Neural cell (in vitro differentiated cells): ENCODE results near the gene ANKRD45. TPM values are rescaled to one million over a fixed set of nuclear protein-coding genes. Genes with fewer than 3 reads are reported as not detected.
"Not testable (repeated sequence)": the region's sequence is repeated elsewhere in the genome, so short reads cannot be mapped to it uniquely, and the experiment has no call there.

Source experiments
- H2AFZ ChIP-seq: fragments of 200-600, 300-800 bp; sonication (generic), shearing (Covaris generic); 2 replicates; pipeline ENCODE4 v1.6.0; 2014; ENCODE audit warnings: low read depth, mild to moderate bottlenecking, antibody characterized with exemption, low read length, moderate library complexity
- H3F3A ChIP-seq: fragments of 200-600 bp; shearing (Covaris generic); 2 replicates; pipeline ENCODE4 v1.6.1; 2016; ENCODE audit warnings: mild to moderate bottlenecking, moderate library complexity, mixed read lengths, antibody characterized with exemption, low read length; ENCODE audit not compliant: insufficient read depth, poor library complexity, severe bottlenecking
- H3K27ac ChIP-seq: fragments of 200-600, 300-800 bp; sonication (generic), shearing (Covaris generic); 2 replicates; pipeline ENCODE4 v1.5.1; 2014; ENCODE audit warnings: mild to moderate bottlenecking, low read length, moderate library complexity
- H3K27me3 ChIP-seq: fragments of 300-800, 200-600 bp; sonication (generic), shearing (Covaris generic); 2 replicates; pipeline ENCODE4 v1.6.0; 2014; ENCODE audit warnings: mild to moderate bottlenecking, low read depth, low read length, moderate library complexity; ENCODE audit not compliant: insufficient read depth
- H3K36me3 ChIP-seq: fragments of 300-800, 200-600 bp; sonication (generic), shearing (Covaris generic); 2 replicates; pipeline ENCODE4 v1.5.1; 2014; ENCODE audit warnings: mild to moderate bottlenecking, antibody characterized with exemption, low read length, moderate library complexity; ENCODE audit not compliant: insufficient read depth
- H3K4me2 ChIP-seq: fragments of 300-800, 200-600 bp; sonication (generic), shearing (Covaris generic); 2 replicates; pipeline ENCODE4 v1.6.0; 2014; ENCODE audit warnings: mild to moderate bottlenecking, low read length
- H3K4me3 ChIP-seq: fragments of 300-800, 200-600 bp; sonication (generic), shearing (Covaris generic); 2 replicates; pipeline ENCODE4 v1.5.1; 2014; ENCODE audit warnings: mild to moderate bottlenecking, low read length, moderate library complexity
- H3K79me2 ChIP-seq: fragments of 200-600 bp; shearing (Covaris generic); replicated peaks from 2 replicates; pipeline ENCODE4 v1.6.0; 2014; ENCODE audit warnings: mild to moderate bottlenecking, low read length, moderate library complexity; ENCODE audit not compliant: insufficient read depth
- H3K9ac ChIP-seq: fragments of 300-800, 200-600 bp; sonication (generic), shearing (Covaris generic); 2 replicates; pipeline ENCODE4 v1.6.1; 2016; ENCODE audit warnings: mild to moderate bottlenecking, low read length, mixed read lengths
- H3K9me2 ChIP-seq: fragments of 200-600 bp; shearing (Covaris generic); 2 replicates; pipeline ENCODE4 v1.6.1; 2016; ENCODE audit warnings: mild to moderate bottlenecking, low read length, mixed read lengths; ENCODE audit not compliant: insufficient read depth
- H3K9me3 ChIP-seq: fragments of 200-600, 300-800 bp; sonication (generic), shearing (Covaris generic); 2 replicates; pipeline ENCODE4 v1.6.1; 2016; ENCODE audit warnings: mild to moderate bottlenecking, mixed run types, low read length, moderate library complexity, mixed read lengths
- H4K20me1 ChIP-seq: fragments of 200-600 bp; shearing (Covaris generic); 2 replicates; pipeline ENCODE4 v1.6.1; 2016; ENCODE audit warnings: mild to moderate bottlenecking, mixed run types; ENCODE audit not compliant: insufficient read depth
- CTCF ChIP-seq: fragments of 450-650 bp; IDR thresholded peaks from 2 replicates; pipeline ENCODE4 v1.5.1; 2014; ENCODE audit warnings: antibody characterized with exemption, mild to moderate bottlenecking, moderate library complexity; ENCODE audit not compliant: poor library complexity, severe bottlenecking
- EP300 ChIP-seq: fragments of 450-650 bp; conservative IDR thresholded peaks from 2 replicates; pipeline ENCODE4 v1.6.1; 2014; ENCODE audit warnings: antibody characterized with exemption, mild to moderate bottlenecking, moderate library complexity; ENCODE audit not compliant: poor library complexity, severe bottlenecking
- EZH2 ChIP-seq: fragments of 200-600, 300-800 bp; shearing (Covaris generic), sonication (generic); IDR thresholded peaks from 2 replicates; pipeline ENCODE4 v1.6.1; 2014; ENCODE audit warnings: antibody characterized with exemption, low read length, borderline replicate concordance, mild to moderate bottlenecking; ENCODE audit not compliant: insufficient read depth, poor library complexity, severe bottlenecking
- MXI1 ChIP-seq: fragments of 450-650 bp; conservative IDR thresholded peaks from 2 replicates; pipeline ENCODE4 v1.6.1; 2014; ENCODE audit warnings: antibody characterized with exemption, mild to moderate bottlenecking; ENCODE audit not compliant: poor library complexity, severe bottlenecking
- POLR2AphosphoS5 ChIP-seq: IDR thresholded peaks from 2 replicates; pipeline ENCODE4 v1.6.1; 2012
- RAD21 ChIP-seq: fragments of 450-650 bp; conservative IDR thresholded peaks from 2 replicates; pipeline ENCODE4 v1.6.1; 2014; ENCODE audit warnings: antibody characterized with exemption, mild to moderate bottlenecking, moderate library complexity
- REST ChIP-seq: IDR thresholded peaks from 2 replicates; pipeline ENCODE4 v1.6.1; 2012; ENCODE audit warnings: borderline replicate concordance
- SMC3 ChIP-seq: fragments of 450-650 bp; conservative IDR thresholded peaks from 2 replicates; pipeline ENCODE4 v1.6.1; 2014; ENCODE audit warnings: antibody characterized with exemption, mild to moderate bottlenecking, moderate library complexity; ENCODE audit not compliant: poor library complexity
- TAF1 ChIP-seq: IDR thresholded peaks from 2 replicates; pipeline ENCODE4 v1.6.1; 2012; ENCODE audit warnings: low read depth
- polyA plus RNA-seq: library from polyadenylated mRNA; depleted of rRNA; stranded (reverse); fragments of >200 nt; gene quantifications from 2 replicates; pipeline ENCODE4 v1.2.3, GENCODE V29; 2014

The ANKRD45 gene
- polyA plus RNA-seq, 1 donor from 2014 or later, result 8.7 TPM

- H3K36me3 ChIP-seq, result no peaks in the 10 kb centered on the region
- H4K20me1 ChIP-seq, result no peaks in the 10 kb centered on the region
- H3F3A ChIP-seq, result no peaks in the 10 kb centered on the region
- no peak for TF ChIP-seq MXI1
- no peak for TF ChIP-seq REST
- no peak for TF ChIP-seq EP300
- TF ChIP-seq TAF1, result no peak
- TF ChIP-seq RAD21, result no peak
- no peak for TF ChIP-seq EZH2
- TF ChIP-seq SMC3, result no peak
- TF ChIP-seq CTCF, result no peak
- no peak for TF ChIP-seq POLR2AphosphoS5
- no peak overlapping the region for H3K4me2 ChIP-seq
- no peak overlapping the region for H2AFZ ChIP-seq
- H3K79me2 ChIP-seq, result no peaks in the 10 kb centered on the region
- no peak overlapping the region for H3K4me3 ChIP-seq
- no peaks in the 10 kb centered on the region for H3K9me3 ChIP-seq
- no peak overlapping the region for H3K27ac ChIP-seq
- H3K9ac ChIP-seq, result no peak overlapping the region
- no peaks in the 10 kb centered on the region for H3K9me2 ChIP-seq
- H3K27me3 ChIP-seq, result no peaks in the 10 kb centered on the region
Observed at GRCh38 chr1:173705117-173705516, 35.5 kb upstream of the ANKRD45 start.

- H3K27me3 ChIP-seq, result no peaks in the 10 kb centered on the region
- H3K4me3 ChIP-seq, result no peak overlapping the region
- no peaks in the 10 kb centered on the region for H3F3A ChIP-seq
- no peak overlapping the region for H3K4me2 ChIP-seq
- no peaks in the 10 kb centered on the region for H3K79me2 ChIP-seq
- no peaks in the 10 kb centered on the region for H3K9me3 ChIP-seq
- TF ChIP-seq TAF1, result no peak
- no peak overlapping the region for H3K27ac ChIP-seq
- H3K9me2 ChIP-seq, result no peaks in the 10 kb centered on the region
- no peak overlapping the region for H3K9ac ChIP-seq
- no peaks in the 10 kb centered on the region for H4K20me1 ChIP-seq
- H2AFZ ChIP-seq, result no peak overlapping the region
- no peaks in the 10 kb centered on the region for H3K36me3 ChIP-seq
Observed at GRCh38 chr1:173702736-173703135, 33.1 kb upstream of the ANKRD45 start.

- not testable (repeated sequence) for H3F3A ChIP-seq, H3K4me3 ChIP-seq, H3K9me3 ChIP-seq, H3K27ac ChIP-seq, H2AFZ ChIP-seq, H3K79me2 ChIP-seq, H3K9ac ChIP-seq, H4K20me1 ChIP-seq, H3K9me2 ChIP-seq, H3K36me3 ChIP-seq, H3K27me3 ChIP-seq, H3K4me2 ChIP-seq
Observed at GRCh38 chr1:173701299-173701698, 31.6 kb upstream of the ANKRD45 start.
